Panc1 (cell line): ENCODE data around the gene JAML. TPM values are rescaled to one million over a fixed set of nuclear protein-coding genes. Genes with fewer than 3 reads are reported as not detected.
A peak's percentile ranks its signal among the peaks of the same experiment; 100 is the strongest.
"Not testable (repeated sequence)": the region's sequence is repeated elsewhere in the genome, so short reads cannot be mapped to it uniquely, and the experiment has no call there.

Source experiments
- ATAC-seq: fragments of 200-7000 bp; cut with Tn5 transposase; 2 replicates; pipeline ENCODE4 v1.9.1; 2020; ENCODE audit warnings: mild to moderate bottlenecking, moderate library complexity
- BruUV-seq: library from RNA; stranded (reverse); fragments of 400-500 nt; replicated peaks from 2 replicates; lab custom pipeline; 2021; lab: Mats Ljungman, UMichigan
- CTCF ChIA-PET: fragments of 300-600 bp; sonication (Branson Sonifier 250); formaldehyde crosslinking; loops from one replicate; lab custom pipeline; 2022; ENCODE audit warnings: antibody characterized with exemption; lab: Charles Lee
- POLR2A ChIA-PET: fragments of 300-600 bp; sonication (Branson Sonifier 250); formaldehyde crosslinking; loops from one replicate; lab custom pipeline; 2022; ENCODE audit warnings: antibody characterized with exemption; lab: Charles Lee
- DNase-seq: peaks from one replicate; pipeline ENCODE4 v3.0.0-alpha.2; 2010; ENCODE audit warnings: low read depth, low spot score
- H3K27ac ChIP-seq: 2 replicates; pipeline ENCODE4 v1.5.1; 2011; ENCODE audit warnings: mild to moderate bottlenecking, low read length, inconsistent platforms
- H3K27me3 ChIP-seq: fragments of 200-500 bp; sonication (Bioruptor generic); 2 replicates; pipeline ENCODE4 v1.6.0; 2014; ENCODE audit warnings: low read length, inconsistent platforms; ENCODE audit not compliant: control insufficient read depth, insufficient read depth
- H3K36me3 ChIP-seq: fragments of 200-500 bp; sonication (Bioruptor generic); 2 replicates; pipeline ENCODE4 v1.5.1; 2014; ENCODE audit warnings: inconsistent platforms, mild to moderate bottlenecking, low read length, moderate library complexity; ENCODE audit not compliant: control insufficient read depth, insufficient read depth
- H3K4me1 ChIP-seq: 2 replicates; pipeline ENCODE4 v1.5.1; 2011; ENCODE audit warnings: inconsistent platforms, mild to moderate bottlenecking, low read length, moderate library complexity; ENCODE audit not compliant: control insufficient read depth, insufficient read depth
- H3K4me3 ChIP-seq, 2 experiments: 2 replicates each; pipeline ENCODE4 v1.5.1; 2011 to 2012; ENCODE audit warnings: low read depth in 2 of 2, low read length in 2 of 2, mild to moderate bottlenecking in 2 of 2, inconsistent platforms in 1 of 2, moderate library complexity in 1 of 2
- H3K9me3 ChIP-seq: fragments of 200-500 bp; sonication (Bioruptor generic); 2 replicates; pipeline ENCODE4 v1.5.1; 2014; ENCODE audit warnings: low read depth, mild to moderate bottlenecking, inconsistent platforms, low read length, moderate library complexity; ENCODE audit not compliant: control insufficient read depth, insufficient read depth
- CTCF ChIP-seq: fragments of 450-650 bp; IDR thresholded peaks from 2 replicates; pipeline ENCODE4 v1.5.1; 2017; ENCODE audit warnings: mild to moderate bottlenecking
- POLR2AphosphoS5 ChIP-seq: IDR thresholded peaks from 2 replicates; pipeline ENCODE4 v1.6.1; 2012; ENCODE audit warnings: mild to moderate bottlenecking, low read depth, low read length, moderate library complexity
- REST ChIP-seq, 2 experiments: IDR thresholded peaks; 2 replicates each; pipeline ENCODE4 v1.6.1; 2011 to 2012; ENCODE audit warnings: low read depth in 2 of 2, control low read depth in 1 of 2, low read length in 1 of 2, mild to moderate bottlenecking in 1 of 2, moderate library complexity in 1 of 2; ENCODE audit not compliant: insufficient read depth in 1 of 2
- SIN3A ChIP-seq: IDR thresholded peaks from 2 replicates; pipeline ENCODE4 v1.6.1; 2012; ENCODE audit warnings: low read depth, mild to moderate bottlenecking, low read length, moderate library complexity, borderline replicate concordance; ENCODE audit not compliant: insufficient read depth
- TCF7L2 ChIP-seq: IDR thresholded peaks from 2 replicates; pipeline ENCODE4 v1.6.1; 2011; ENCODE audit warnings: mild to moderate bottlenecking, low read depth, low read length, inconsistent platforms
- in situ Hi-C: cut with HindIII; loops from 2 replicates; pipeline ENCODE4 v1.10.0; 2016; ENCODE audit warnings: low sequenced_read_pairs, low pct_unique_long_range_greater_than_20kb
- intact Hi-C: fragments of 100-400 bp; cut with micrococcal nuclease; formaldehyde crosslinking; loops from one replicate; pipeline ENCODE4 v1.10.0; 2022; ENCODE audit not compliant: unreplicated experiment
- total RNA-seq: library from RNA; stranded (reverse); gene quantifications from one replicate; pipeline ENCODE4 v1.2.1, GENCODE V29; 2021; ENCODE audit not compliant: unreplicated experiment

JAML gene
- total RNA-seq, 1 experiment from 2014 or later, result 0.39 TPM

- DNase-seq (no peak), ATAC-seq (peak; percentile 20; the same call in 1 of the 2 replicates)
- Histone ChIP-seq H3K4me3 (no peak overlapping the region), H3K9me3 (no peaks in the 10 kb centered on the region), H3K27me3 (0 out of 2 replicates have a peak, but pooled peaks cover 3% of the 10 kb centered on the region), H3K36me3 (no peaks in the 10 kb centered on the region), H3K4me1 (0 out of 2 replicates have a peak, but pooled peaks cover 3% of the 10 kb centered on the region), H3K27ac (no peak overlapping the region)
- in situ Hi-C loops, result no loop called here
- intact Hi-C loops, result loop anchor here (10.0 kb wide), 1 partner anchor 290 kb away; no protein-coding TSS in a partner anchor
- ChIA-PET CTCF (interaction anchor here (0.7 kb wide), 1 partner anchor 135 kb away, joined by 10 read pairs; no protein-coding TSS in a partner anchor), POLR2A (interaction anchor here (0.6 to 0.7 kb wide), 2 partner anchors 16 to 214 kb away, joined by 3 to 4 read pairs; no protein-coding TSS in a partner anchor)
- no peak for TF ChIP-seq CTCF
- no peak for TF ChIP-seq TCF7L2
- TF ChIP-seq REST (IDR thresholded peaks at IDR 0.05; ENCODE audit: insufficient read depth in 1 of 2, low read depth in 2 of 2, low read length in 1 of 2), result no peak
- no peak for TF ChIP-seq POLR2AphosphoS5
- BruUV-seq, result no TSS peak
Observed at GRCh38 chr11:118194835-118195627, 29.8 kb downstream of the JAML start.

DNA sequence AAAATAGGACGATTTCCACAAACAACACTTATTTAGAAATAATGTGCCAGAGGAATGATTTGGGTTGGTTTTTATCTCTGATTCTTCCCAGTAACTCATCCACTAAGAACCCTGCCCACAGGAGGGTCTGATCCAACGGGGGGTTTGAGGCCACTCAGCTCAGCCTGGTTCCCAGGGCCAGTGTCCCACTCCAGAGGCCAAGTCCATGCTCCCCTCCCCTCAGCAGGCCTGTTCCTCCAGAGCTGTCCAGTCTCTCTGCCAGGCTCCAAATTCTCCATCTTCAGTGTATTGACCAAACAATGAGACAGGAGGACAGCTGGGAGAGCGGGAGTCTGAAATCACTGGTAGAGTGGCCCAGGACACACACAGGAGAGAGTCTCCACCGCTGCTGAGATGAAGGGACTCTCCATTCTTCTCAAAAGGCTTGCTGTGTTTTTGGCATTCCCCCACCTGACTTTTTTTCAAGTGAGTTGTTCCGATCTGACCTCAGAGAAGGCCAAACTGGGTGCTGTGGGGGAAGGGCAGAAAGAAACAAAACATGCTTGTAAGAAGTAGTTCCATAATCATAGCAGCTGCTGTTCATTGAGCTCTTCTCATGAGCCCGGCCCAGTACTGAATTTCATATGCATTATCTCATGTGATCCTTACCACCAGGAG is 30.8 kb downstream of the JAML start:
- no peak overlapping the region for H3K27ac ChIP-seq
- 0 out of 2 replicates have a peak, but pooled peaks cover 3% of the 10 kb centered on the region for H3K27me3 ChIP-seq
- in situ Hi-C loops, result no loop called here
- H3K36me3 ChIP-seq, result no peaks in the 10 kb centered on the region
- H3K4me1 ChIP-seq, result 0 out of 2 replicates have a peak, but pooled peaks cover 3% of the 10 kb centered on the region
- DNase-seq, result no peak
- H3K4me3 ChIP-seq, result no peak overlapping the region
- ChIA-PET CTCF (no interaction called here), POLR2A (interaction anchor here (0.6 kb wide), 1 partner anchor 15 kb away, joined by 3 read pairs; no protein-coding TSS in a partner anchor)
- intact Hi-C loops, result loop anchor here (10.0 kb wide), 1 partner anchor 291 kb away; no protein-coding TSS in a partner anchor
- TF ChIP-seq REST (IDR thresholded peaks at IDR 0.05; ENCODE audit: insufficient read depth in 1 of 2, low read depth in 2 of 2, low read length in 1 of 2) (no peak), TCF7L2 (no peak), SIN3A (no peak), POLR2AphosphoS5 (no peak), CTCF (no peak)
- no peak for ATAC-seq
- no peaks in the 10 kb centered on the region for H3K9me3 ChIP-seq
- no TSS peak for BruUV-seq

DNA sequence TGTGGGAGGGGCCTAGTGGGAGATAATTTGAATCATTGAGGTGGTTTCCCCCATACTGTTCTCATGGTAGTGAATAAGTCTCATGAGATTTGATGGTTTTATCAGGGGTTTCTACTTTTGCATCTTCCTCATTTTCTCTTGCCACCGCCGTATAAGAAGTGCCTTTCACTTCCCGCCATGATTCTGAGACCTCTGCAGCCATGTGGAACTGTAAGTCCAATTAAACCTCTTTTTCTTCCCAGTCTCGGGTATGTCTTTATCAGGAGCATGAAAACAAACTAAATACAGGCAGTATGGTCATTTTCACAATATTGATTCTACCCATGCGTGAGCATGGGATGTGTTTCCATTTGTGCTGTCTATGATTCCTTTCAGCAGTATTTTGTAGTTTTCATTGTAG is 32.0 kb downstream of the JAML start:
- H3K4me1 ChIP-seq, CTCF ChIA-PET, POLR2A ChIA-PET, BruUV-seq, H3K4me3 ChIP-seq, ATAC-seq, H3K27ac ChIP-seq, H3K27me3 ChIP-seq, H3K36me3 ChIP-seq, DNase-seq, H3K9me3 ChIP-seq, in situ Hi-C loops: not testable (repeated sequence)
- intact Hi-C loops, result loop anchor here (10.0 kb wide), 1 partner anchor 292 kb away; no protein-coding TSS in a partner anchor
